ENCODE results near the gene TRIM52.
"Not testable (repeated sequence)": the region's sequence is repeated elsewhere in the genome, so short reads cannot be mapped to it uniquely, and the experiment has no call there.

The TRIM52 gene

DNA sequence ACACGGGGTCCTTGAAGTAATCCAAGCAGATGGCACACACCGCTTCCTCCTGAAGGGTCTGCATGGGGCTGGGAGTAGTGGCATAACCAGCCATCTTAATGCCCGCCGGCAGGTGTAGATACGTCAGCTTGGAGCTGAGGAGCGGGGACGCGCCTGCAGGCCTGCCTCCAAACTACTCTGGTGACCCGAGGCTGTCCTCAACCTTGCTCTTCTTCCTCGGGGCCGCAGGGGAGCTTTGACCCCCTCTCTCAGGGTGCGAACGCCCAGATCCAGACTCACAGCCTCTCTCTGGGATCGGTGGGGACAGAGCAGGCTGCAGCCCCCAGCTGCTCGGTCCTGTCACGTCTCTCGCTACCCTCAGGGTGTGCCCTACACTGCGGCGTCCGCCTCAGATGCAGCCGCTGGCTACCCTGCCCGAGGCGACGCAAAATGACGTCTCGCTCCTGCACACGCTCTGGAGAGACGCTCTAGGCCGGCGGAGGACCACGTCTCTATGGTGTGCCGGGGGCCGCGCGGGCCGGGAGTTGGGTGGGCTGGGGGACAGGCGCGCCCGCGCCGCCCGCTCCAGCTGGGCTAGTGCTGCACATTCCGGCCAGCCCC, at the start of gene TRIM52:
TRIM52 (minus strand) TSS at position 424 of the 600 bp plus-strand sequence; CDS start at position 94, 330 bp downstream.
- DNase-seq, result peak; percentile 95

DNA sequence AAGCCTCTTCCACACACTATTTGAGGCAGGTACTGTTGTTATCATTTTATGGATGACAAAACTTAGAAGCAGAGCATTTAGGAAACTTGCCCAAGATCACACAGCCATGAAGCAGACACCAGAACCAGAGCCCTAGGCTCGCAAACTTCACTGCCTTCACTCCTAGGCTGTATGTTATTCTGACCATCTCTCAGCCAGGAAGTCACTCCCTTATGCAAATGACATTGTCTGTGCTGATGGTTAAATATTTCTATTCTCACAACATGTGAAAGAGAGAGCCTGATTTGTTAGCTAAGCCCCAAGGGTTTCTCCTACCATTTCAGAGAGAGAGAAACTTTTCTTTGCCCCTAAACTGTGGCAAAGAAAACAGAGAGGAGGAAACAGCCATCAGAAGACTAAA, 26.4 kb upstream of the TRIM52 start:
- not testable (repeated sequence) for DNase-seq

- not testable (repeated sequence) for DNase-seq
Observed at GRCh38 chr5:181285962-181286705, 25.2 kb upstream of the TRIM52 start.

DNA sequence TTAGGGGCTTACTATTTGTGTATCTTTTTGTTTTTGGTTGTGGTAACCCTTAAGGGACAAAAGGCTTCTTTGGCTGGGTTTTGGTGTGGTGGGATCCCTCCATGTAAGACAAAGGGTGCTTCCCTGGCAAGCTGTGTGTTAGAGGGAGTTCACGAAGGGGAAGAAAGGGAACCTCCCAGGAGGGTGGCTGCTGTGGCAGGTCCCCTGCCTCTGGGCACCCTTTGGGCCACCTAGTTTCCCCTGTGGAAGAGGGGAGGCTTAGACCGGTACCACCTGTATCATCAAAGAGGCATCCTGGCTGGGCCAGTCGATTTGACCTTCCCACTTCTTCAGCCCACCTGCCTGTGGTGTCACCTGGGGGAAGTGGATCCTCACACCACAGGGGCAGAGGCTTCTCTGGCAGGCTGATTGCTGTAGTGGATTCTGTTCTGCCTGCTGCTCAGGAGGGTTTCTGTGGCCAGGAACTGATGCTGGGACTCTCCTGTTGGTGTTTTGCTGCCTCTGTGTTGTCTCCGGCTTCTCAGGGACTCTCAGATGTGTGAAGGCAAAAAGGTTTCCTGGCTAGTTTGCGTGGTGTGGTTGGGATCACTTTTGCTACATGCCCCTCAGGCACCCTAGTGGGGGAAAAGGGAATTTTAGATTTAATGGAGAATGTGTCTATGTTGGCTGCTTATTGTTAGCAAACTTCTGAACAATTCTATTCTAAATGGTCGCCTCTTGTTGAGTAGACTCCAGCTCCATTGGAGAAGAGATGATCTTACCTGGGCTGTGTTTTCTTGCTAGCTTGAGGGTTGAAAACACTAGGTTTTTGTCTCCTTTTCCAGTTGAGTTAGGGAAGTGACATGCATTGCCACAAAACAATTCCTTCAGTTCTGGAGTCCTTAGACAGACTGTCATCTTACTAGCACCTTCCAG, 23.2 kb upstream of the TRIM52 start:
- not testable (repeated sequence) for DNase-seq

GRCh38 chr5:181283347-181283746, 22.4 kb upstream of the TRIM52 start:
- DNase-seq, result no peak

- DNase-seq, result no peak
Observed at GRCh38 chr5:181282874-181283273, 21.9 kb upstream of the TRIM52 start.

DNA sequence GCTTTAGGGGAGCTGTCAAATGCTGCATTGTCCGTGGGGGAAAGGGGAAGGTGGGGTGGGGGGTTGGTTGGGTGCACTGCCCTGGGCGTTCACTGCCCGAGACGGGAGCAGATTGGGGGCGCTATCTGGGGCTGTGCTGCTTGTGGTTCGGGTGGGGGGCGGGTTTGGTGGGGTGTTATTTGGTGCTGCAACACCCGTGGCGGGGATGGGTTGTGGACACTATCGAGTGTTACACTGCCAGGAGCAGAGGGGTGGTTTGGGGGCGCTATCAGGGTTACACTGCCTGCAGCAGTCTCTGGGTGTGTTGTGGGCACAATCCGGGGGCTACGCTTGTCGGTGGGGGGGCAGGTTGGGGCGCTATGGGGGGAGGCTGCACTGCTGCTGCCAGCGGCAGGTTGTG, 21.5 kb upstream of the TRIM52 start:
- DNase-seq, result not testable (repeated sequence)

GRCh38 chr5:181281984-181282316, 21.0 kb upstream of the TRIM52 start:
- DNase-seq, result no peak

- no peak for DNase-seq
Observed at GRCh38 chr5:181281077-181281983, 20.4 kb upstream of the TRIM52 start.

DNA sequence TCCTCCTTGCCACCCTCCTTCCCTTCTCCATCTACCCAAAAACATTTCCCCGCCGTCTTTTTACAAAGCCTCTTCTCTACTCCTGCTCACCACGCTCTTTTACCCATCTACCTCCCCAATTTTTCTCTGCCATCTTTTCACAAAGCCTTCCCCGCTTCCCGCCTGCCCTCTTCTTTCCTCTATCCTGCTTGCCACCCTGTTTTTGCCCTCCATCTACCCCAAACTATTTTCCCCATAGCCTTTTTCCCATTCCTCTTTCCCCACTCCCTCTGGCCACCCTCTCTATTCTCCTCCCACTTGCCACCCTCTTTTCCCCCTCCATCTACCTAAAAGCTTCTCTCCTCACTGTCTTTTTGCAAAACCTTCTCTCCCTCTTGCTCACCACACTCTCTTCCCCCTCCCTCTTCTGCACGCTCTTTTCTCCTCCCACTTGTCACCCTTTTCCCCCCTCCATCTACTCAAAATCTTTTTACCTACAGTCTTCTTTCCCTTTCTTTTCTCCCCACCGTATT, 19.4 kb upstream of the TRIM52 start:
- no peak for DNase-seq

DNA sequence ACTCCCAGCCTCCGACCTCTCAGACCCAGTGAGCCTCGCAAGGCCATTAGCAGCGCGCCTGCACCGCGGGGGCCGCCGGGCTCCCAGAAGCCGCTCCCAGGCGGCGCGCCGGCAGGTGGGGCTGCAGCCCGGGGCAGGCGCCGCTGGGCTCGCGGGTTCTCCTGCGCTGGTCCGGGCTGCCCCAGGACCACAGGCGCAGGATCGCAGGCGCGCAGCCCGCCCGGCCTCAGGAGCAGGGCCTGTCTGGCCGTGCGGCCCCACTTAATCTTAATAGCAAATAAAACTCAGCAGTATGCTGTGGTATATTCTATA, 12.4 kb upstream of the TRIM52 start:
- DNase-seq, result not testable (repeated sequence)

- no peak for DNase-seq
Observed at GRCh38 chr5:181271081-181271480, 10.1 kb upstream of the TRIM52 start.

- not testable (repeated sequence) for DNase-seq
Observed at GRCh38 chr5:181267907-181268306, 7.0 kb upstream of the TRIM52 start.

DNA sequence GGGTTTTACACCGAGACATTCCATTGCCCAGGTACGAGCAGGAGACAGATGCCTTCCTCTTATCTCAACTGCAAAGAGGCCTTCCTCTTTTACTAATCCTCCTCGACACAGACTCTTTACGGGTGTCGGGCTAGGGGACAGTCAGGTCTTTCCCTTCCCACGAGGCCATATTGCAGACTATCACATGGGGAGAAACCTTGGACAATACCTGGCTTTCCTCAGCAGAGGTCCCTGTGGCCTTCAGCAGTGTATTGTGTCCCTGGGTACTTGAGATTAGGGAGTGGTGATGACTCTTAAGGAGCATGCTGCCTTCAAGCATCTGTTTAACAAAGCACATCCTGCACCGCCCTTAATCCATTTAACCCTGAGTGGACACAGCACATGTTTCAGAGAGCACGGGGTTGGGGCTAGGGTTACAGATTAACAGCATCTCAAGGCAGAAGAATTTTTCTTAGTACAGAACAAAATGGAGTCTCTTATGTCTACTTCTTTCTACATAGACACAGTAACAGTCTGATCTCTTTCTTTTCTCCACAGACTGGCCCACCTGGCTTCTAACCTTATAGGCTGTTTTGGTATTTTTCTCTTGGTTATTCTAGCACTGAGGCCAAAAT, 6.5 kb upstream of the TRIM52 start:
- not testable (repeated sequence) for DNase-seq

DNA sequence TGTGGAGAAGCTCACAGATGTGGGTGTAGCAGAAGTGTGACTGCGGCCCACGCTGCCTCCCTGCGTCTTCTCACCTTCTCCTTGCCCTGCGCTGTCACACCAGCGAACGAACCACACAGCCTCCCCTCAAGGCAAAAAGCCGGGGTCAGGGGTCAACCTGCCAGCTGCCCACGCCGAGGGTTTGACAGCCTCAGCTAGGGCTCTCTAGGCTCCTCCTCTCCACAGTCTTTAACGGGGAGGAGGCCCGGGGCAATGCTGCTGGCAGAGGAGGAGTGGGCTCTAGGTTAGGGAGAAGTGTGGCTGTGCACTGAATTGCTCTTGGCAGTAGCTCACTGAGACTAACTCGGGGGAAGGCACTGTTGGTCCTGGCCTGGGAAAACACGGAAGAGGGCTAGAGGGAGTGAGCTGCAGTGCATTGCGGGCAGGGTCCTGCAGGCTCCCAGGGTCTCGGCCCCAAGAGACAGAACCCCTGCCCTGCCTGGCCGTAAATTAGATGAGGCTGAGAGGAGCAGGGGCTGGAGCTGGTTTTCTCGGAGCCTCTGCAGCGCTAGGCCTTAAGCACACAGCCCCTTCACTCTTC, 4.2 kb upstream of the TRIM52 start:
- no peak for DNase-seq

- no peak for DNase-seq
Observed at GRCh38 chr5:181263633-181264032, 2.7 kb upstream of the TRIM52 start.

DNA sequence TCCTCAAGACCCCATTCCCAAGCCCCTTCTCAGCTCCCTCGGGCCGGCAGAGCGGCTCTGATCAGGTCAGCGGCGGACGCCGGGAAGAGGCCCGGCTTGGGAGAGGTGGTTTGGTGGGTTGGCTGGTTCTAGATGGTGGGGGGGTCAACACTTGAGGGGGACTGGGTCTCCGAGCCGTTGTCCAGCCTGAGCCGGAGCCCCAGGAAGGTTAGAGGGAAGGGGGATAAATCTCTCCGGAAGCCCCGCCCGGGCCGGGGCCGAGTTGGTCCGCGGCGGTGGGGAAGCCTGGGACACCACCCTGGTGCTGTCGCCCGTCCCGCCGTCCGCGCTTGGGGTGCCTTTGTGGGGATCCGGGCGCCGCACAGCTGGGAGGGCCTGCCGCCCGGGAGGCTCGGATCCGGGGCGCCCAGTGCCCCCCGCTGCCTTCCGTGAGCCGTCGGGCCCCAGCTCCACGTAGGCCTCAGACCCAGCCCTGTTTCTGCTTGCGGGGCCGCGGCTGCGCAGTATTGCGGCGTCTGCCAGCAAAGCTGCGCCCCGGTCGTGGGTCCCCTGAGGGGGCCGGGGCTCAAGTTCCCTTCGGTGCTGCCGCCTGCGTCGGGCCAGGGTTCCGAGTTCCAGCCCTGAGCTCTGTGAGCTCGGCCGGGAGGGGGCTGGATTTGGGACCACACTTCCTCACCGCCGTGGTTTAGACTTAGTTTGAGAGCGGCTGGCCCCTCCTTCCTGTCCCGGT, 542 bp upstream of the TRIM52 start:
- DNase-seq, result peak; percentile 84

DNA sequence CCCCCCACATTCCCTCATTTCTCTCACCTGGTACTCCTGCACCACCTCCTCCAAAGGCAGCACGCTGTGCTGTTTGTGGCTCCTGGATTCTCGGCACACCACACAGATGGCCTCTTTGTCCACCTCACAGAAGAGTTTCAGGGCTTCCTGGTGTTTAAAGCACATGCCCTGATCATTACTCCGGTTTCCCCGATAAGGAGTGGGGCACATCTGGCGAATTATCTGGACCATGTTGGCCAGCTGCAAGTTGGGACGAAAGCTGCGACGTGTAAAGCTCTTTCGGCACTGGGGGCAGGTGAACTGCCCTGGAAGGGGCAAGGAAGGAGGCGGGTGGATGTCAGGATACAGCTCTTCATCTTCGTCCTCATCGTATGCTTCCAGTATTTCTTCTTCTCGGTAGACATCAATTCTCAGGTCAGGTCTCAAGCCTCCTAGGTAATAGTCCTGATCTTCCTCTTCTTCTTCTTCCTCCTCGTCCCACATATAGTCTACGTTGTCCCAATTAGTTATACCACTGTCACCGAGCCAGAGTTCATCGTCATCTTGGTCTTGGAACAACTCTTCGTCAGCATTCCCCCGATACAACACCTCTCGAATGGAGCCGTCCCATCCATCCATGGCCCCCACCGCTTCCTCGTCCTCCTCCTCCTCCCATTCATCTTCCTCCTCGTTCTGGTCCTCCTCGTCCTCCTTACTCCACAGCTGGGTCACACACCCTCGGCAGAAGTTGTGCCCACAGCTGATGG, 796 bp downstream of the TRIM52 start:
- DNase-seq, result no peak

DNA sequence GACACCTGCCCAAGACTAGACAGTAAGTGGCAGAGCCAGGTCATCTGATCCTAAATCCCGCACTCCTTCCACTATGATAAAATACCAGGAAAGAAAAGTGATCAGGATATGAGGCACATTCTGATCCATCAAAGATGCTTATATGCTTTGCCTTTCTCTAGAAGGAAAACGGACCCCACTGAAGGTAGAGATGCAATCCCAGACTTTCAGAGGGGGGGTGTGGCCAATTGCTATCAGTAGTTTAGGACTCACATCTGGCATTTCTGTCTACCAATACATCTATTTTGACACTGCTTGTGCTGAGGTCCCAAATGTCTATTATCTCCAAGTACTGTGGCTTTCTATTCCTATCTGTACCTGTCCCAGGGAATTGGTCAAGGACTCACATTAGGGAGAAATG, 1.7 kb downstream of the TRIM52 start:
- no peak for DNase-seq

- no peak for DNase-seq
Observed at GRCh38 chr5:181258576-181258975, 2.4 kb downstream of the TRIM52 start.
